Stimulated activated CD4-positive, alpha-beta T cell treated with anti-CD3 and anti-CD28 coated beads, Interleukin-15, amount 100 ng/mL, for 1 hour (primary cell): ENCODE data around the gene ARHGAP24.
"Not testable (repeated sequence)": the region's sequence is repeated elsewhere in the genome, so short reads cannot be mapped to it uniquely, and the experiment has no call there.

Source experiments
- DNase-seq, 2 donors: peaks; one replicate each; pipeline ENCODE4 v3.0.0-alpha.2; 2020; ENCODE audit warnings: low read depth in 1 of 2, low spot score in 1 of 2

Gene ARHGAP24

GRCh38 chr4:85482010-85482738 lies 7.2 kb downstream of the ARHGAP24 start:
- DNase-seq, result no peak

GRCh38 chr4:85486425-85487086 lies 11.6 kb downstream of the ARHGAP24 start:
- DNase-seq, result no peak

GRCh38 chr4:85488416-85488815 lies 13.5 kb downstream of the ARHGAP24 start:
- DNase-seq, result no peak

GRCh38 chr4:85489273-85489981 lies 14.5 kb downstream of the ARHGAP24 start:
- DNase-seq, result no peak

GRCh38 chr4:85491527-85491926 lies 16.6 kb downstream of the ARHGAP24 start:
- no peak for DNase-seq

GRCh38 chr4:85492336-85492735 lies 17.4 kb downstream of the ARHGAP24 start:
- no peak for DNase-seq

GRCh38 chr4:85495621-85496020 lies 20.7 kb downstream of the ARHGAP24 start:
- DNase-seq, result no peak

- DNase-seq, result no peak
Measured at GRCh38 chr4:85496126-85496849, 21.3 kb downstream of the ARHGAP24 start.

GRCh38 chr4:85496933-85497332 lies 22.0 kb downstream of the ARHGAP24 start:
- no peak for DNase-seq

- DNase-seq, result no peak
Measured at GRCh38 chr4:85498068-85498733, 23.3 kb downstream of the ARHGAP24 start.

- DNase-seq, result no peak
Measured at GRCh38 chr4:85499573-85499972, 24.6 kb downstream of the ARHGAP24 start.

- no peak for DNase-seq
Measured at GRCh38 chr4:85500110-85500867, 25.3 kb downstream of the ARHGAP24 start.

- DNase-seq, result not testable (repeated sequence)
Measured at GRCh38 chr4:85501145-85501544, 26.2 kb downstream of the ARHGAP24 start.

GRCh38 chr4:85508654-85509053 lies 33.7 kb downstream of the ARHGAP24 start:
- no peak for DNase-seq

- no peak for DNase-seq
Measured at GRCh38 chr4:85509882-85510631, 35.1 kb downstream of the ARHGAP24 start.

- no peak for DNase-seq
Measured at GRCh38 chr4:85510632-85510984, 35.7 kb downstream of the ARHGAP24 start.

- DNase-seq, result no peak
Measured at GRCh38 chr4:85512446-85513205, 37.7 kb downstream of the ARHGAP24 start.

GRCh38 chr4:85514117-85514516 lies 39.2 kb downstream of the ARHGAP24 start:
- DNase-seq, result no peak

- DNase-seq, result no peak
Measured at GRCh38 chr4:85514783-85515182, 39.8 kb downstream of the ARHGAP24 start.
